CD4-positive, alpha-beta memory T cell (primary cell): Measurements from ENCODE around the gene DAZ1. TPM values are rescaled to one million over a fixed set of nuclear protein-coding genes. Genes with fewer than 3 reads are reported as not detected.
"Not testable (repeated sequence)": the region's sequence is repeated elsewhere in the genome, so short reads cannot be mapped to it uniquely, and the experiment has no call there.

Experiments used
- CTCF ChIA-PET: fragments of 350-600 bp; sonication (Branson Sonifier 250); formaldehyde crosslinking; loops from one replicate; lab custom pipeline; 2021; ENCODE audit warnings: inconsistent platforms; ENCODE audit not compliant: partially characterized antibody; lab: Charles Lee
- POLR2A ChIA-PET: fragments of 350-600 bp; sonication (Branson Sonifier 250); formaldehyde crosslinking; loops from one replicate; lab custom pipeline; 2021; ENCODE audit not compliant: partially characterized antibody; lab: Charles Lee
- DNase-seq, 5 donors: peaks; one replicate each; pipeline versions ENCODE4 v3.0.0 to v3.0.0-alpha.2; 2020 to 2022; ENCODE audit warnings: mixed read lengths in 1 of 5
- H3K27ac ChIP-seq: one replicate; pipeline ENCODE4 v1.7.0; 2013; ENCODE audit warnings: low read depth, low read length
- H3K27me3 ChIP-seq: 2 replicates; pipeline ENCODE4 v1.7.0; 2013; ENCODE audit warnings: mild to moderate bottlenecking, low read length, moderate library complexity; ENCODE audit not compliant: insufficient read depth
- H3K36me3 ChIP-seq: 2 replicates; pipeline ENCODE4 v1.7.0; 2013; ENCODE audit warnings: mild to moderate bottlenecking, low read length, moderate library complexity; ENCODE audit not compliant: insufficient read depth
- H3K4me1 ChIP-seq: 2 replicates; pipeline ENCODE4 v1.7.0; 2013; ENCODE audit warnings: mild to moderate bottlenecking, low read length, moderate library complexity; ENCODE audit not compliant: insufficient read depth
- H3K4me3 ChIP-seq, 2 donors: one replicate each; pipeline ENCODE4 v1.7.0; 2013; ENCODE audit warnings: low read length in 2 of 2, mild to moderate bottlenecking in 1 of 2
- H3K9me3 ChIP-seq, 2 donors: one replicate each; pipeline ENCODE4 v1.7.0; 2013; ENCODE audit warnings: low read length in 2 of 2, control low read depth in 1 of 2; ENCODE audit not compliant: control insufficient read depth in 1 of 2
- H3K27ac Mint-ChIP-seq, 7 donors: one replicate each; pipeline ENCODE4 v1.8.0; 2020 to 2021; ENCODE audit warnings: mixed read lengths in 7 of 7, mild to moderate bottlenecking in 6 of 7, inconsistent platforms in 3 of 7, moderate library complexity in 3 of 7
- H3K27me3 Mint-ChIP-seq, 2 donors: one replicate each; pipeline ENCODE4 v1.8.0; 2020 to 2021; ENCODE audit warnings: mixed read lengths in 2 of 2
- H3K36me3 Mint-ChIP-seq, 2 donors: one replicate each; pipeline ENCODE4 v1.8.0; 2020 to 2021; ENCODE audit warnings: mixed read lengths in 2 of 2, inconsistent platforms in 1 of 2, mild to moderate bottlenecking in 1 of 2
- H3K4me1 Mint-ChIP-seq, 4 donors: one replicate each; pipeline ENCODE4 v1.8.0; 2020 to 2021; ENCODE audit warnings: mixed read lengths in 4 of 4, mild to moderate bottlenecking in 1 of 4
- H3K4me3 Mint-ChIP-seq, 8 donors: one replicate each; pipeline ENCODE4 v1.8.0; 2020 to 2021; ENCODE audit warnings: mixed read lengths in 8 of 8, mild to moderate bottlenecking in 7 of 8, moderate library complexity in 6 of 8, inconsistent platforms in 3 of 8
- H3K9me3 Mint-ChIP-seq, 8 donors: one replicate each; pipeline ENCODE4 v1.8.0; 2020 to 2021; ENCODE audit warnings: mixed read lengths in 8 of 8, mild to moderate bottlenecking in 5 of 8, inconsistent platforms in 3 of 8, moderate library complexity in 1 of 8
- intact Hi-C: fragments of 100-400 bp; cut with micrococcal nuclease; formaldehyde crosslinking; loops from one replicate; pipeline ENCODE4 v1.15.1; 2023
- polyA plus RNA-seq, 2 donors: library from polyadenylated mRNA; unstranded; fragments of 300-500 nt; fragmentation: Illumina TruSeq; gene quantifications; one replicate each; pipeline ENCODE4 v1.2.3, GENCODE V29; 2021
- total RNA-seq, 2 experiments: library from RNA; stranded (reverse); gene quantifications; one replicate each; pipeline ENCODE4 v1.2.3, GENCODE V29; 2021

The DAZ1 gene, protein sequence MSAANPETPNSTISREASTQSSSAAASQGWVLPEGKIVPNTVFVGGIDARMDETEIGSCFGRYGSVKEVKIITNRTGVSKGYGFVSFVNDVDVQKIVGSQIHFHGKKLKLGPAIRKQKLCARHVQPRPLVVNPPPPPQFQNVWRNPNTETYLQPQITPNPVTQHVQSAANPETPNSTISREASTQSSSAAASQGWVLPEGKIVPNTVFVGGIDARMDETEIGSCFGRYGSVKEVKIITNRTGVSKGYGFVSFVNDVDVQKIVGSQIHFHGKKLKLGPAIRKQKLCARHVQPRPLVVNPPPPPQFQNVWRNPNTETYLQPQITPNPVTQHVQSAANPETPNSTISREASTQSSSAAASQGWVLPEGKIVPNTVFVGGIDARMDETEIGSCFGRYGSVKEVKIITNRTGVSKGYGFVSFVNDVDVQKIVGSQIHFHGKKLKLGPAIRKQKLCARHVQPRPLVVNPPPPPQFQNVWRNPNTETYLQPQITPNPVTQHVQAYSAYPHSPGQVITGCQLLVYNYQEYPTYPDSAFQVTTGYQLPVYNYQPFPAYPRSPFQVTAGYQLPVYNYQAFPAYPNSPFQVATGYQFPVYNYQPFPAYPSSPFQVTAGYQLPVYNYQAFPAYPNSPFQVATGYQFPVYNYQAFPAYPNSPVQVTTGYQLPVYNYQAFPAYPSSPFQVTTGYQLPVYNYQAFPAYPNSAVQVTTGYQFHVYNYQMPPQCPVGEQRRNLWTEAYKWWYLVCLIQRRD
- total RNA-seq, result not detected
- polyA plus RNA-seq, result not detected

DNA sequence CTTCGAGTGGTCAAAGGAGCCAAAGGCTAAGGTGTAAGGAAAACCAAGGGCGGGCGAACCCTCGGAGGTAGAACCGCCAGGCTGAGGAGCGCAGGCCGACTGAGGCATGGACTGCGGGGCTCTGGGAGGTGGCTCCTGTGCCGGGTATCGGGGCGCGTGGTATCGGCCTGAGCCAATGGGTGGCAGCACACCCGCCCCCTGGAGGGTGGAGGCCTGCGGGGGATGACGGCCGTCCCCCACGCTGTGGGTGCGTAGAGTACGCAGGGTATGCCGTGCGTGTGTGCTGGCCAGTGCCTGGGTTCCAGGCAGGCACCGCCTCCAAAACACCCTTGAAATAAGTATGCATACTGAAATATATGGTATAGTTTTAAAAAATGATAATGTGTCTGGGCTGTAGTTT lies at the start of gene DAZ1:
DAZ1 (minus strand) TSS at position 101 of the 400 bp plus-strand sequence. CDS start 208 bp downstream, outside the sequence.
- POLR2A ChIA-PET, H3K27ac Mint-ChIP-seq, H3K9me3 ChIP-seq, H3K4me3 Mint-ChIP-seq, DNase-seq, H3K27ac ChIP-seq, H3K27me3 Mint-ChIP-seq, H3K36me3 Mint-ChIP-seq, H3K27me3 ChIP-seq, H3K4me3 ChIP-seq, H3K4me1 Mint-ChIP-seq, H3K36me3 ChIP-seq, CTCF ChIA-PET, H3K4me1 ChIP-seq, intact Hi-C loops, H3K9me3 Mint-ChIP-seq: not testable (repeated sequence)

DNA sequence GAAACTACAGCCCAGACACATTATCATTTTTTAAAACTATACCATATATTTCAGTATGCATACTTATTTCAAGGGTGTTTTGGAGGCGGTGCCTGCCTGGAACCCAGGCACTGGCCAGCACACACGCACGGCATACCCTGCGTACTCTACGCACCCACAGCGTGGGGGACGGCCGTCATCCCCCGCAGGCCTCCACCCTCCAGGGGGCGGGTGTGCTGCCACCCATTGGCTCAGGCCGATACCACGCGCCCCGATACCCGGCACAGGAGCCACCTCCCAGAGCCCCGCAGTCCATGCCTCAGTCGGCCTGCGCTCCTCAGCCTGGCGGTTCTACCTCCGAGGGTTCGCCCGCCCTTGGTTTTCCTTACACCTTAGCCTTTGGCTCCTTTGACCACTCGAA lies 20.4 kb upstream of the DAZ1 start, which contains the start of gene DAZ2:
DAZ2 (plus strand) TSS at position 301 of the 400 bp plus-strand sequence. CDS start 208 bp downstream, outside the sequence.
- H3K4me3 Mint-ChIP-seq, H3K9me3 Mint-ChIP-seq, CTCF ChIA-PET, intact Hi-C loops, DNase-seq, H3K9me3 ChIP-seq, POLR2A ChIA-PET, H3K36me3 ChIP-seq, H3K36me3 Mint-ChIP-seq, H3K27ac ChIP-seq, H3K4me1 ChIP-seq, H3K27me3 Mint-ChIP-seq, H3K4me1 Mint-ChIP-seq, H3K27me3 ChIP-seq, H3K27ac Mint-ChIP-seq, H3K4me3 ChIP-seq: not testable (repeated sequence)

DNA sequence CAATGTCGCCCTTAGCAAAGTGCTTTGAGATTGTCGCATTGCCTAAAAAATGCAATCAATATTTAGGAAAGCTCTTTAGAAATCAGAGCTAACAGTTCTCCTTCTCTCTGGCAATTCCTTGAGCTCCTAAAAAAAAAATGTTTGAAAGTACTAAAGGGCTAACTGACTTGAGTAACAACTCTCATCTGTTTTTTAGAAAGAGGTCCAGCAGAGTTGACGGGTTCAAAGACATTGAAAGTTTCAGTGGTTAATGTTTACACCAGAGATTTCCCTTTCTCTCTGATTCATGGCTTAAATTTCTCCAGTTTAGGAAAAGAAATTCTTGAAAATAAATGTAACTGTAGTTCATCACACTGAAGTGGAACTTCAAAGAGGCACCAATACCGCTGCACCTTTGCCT lies 11.9 kb upstream of the DAZ1 start:
- H3K4me3 Mint-ChIP-seq, intact Hi-C loops, H3K27ac Mint-ChIP-seq, H3K4me3 ChIP-seq, H3K36me3 ChIP-seq, H3K27ac ChIP-seq, CTCF ChIA-PET, H3K27me3 ChIP-seq, H3K9me3 ChIP-seq, DNase-seq, H3K36me3 Mint-ChIP-seq, H3K4me1 Mint-ChIP-seq, H3K4me1 ChIP-seq, POLR2A ChIA-PET, H3K27me3 Mint-ChIP-seq, H3K9me3 Mint-ChIP-seq: not testable (repeated sequence)

DNA sequence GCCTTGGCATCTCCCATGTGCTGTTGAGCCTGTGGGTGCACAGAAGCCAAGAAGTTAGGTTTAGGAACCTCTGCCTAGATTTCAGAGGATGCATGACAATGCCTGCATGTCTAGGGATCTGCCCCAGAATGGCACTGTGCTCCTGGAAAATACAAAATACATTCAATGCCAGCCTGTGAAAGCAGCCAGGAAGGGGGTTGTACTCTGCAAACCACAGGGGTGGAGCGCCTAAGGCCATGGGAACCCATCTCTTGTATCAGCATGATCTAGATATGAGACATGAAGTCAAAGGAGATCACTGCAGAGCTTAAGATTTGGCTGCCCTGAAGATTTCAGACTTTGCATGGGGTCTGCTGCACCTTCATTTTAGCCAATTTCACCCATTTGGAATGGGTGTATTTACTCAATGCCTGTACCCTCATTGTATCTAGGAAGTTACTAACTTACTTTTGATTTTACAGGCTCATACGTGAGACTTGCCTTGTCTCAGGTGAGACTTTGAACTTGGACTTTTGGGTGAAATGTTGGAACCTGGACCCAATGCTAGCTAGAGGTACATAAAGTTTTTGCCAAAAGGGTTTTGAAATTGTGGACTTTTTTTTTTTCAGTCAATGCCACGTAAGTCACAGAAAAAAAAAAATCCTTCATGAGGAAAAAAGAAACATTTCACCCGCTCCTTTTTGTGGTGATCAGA lies 11.1 kb upstream of the DAZ1 start:
- H3K36me3 ChIP-seq, H3K36me3 Mint-ChIP-seq, H3K4me3 ChIP-seq, H3K9me3 Mint-ChIP-seq, H3K27me3 ChIP-seq, DNase-seq, H3K27ac Mint-ChIP-seq, POLR2A ChIA-PET, H3K4me3 Mint-ChIP-seq, H3K9me3 ChIP-seq, H3K4me1 Mint-ChIP-seq, H3K27ac ChIP-seq, CTCF ChIA-PET, intact Hi-C loops, H3K4me1 ChIP-seq, H3K27me3 Mint-ChIP-seq: not testable (repeated sequence)

DNA sequence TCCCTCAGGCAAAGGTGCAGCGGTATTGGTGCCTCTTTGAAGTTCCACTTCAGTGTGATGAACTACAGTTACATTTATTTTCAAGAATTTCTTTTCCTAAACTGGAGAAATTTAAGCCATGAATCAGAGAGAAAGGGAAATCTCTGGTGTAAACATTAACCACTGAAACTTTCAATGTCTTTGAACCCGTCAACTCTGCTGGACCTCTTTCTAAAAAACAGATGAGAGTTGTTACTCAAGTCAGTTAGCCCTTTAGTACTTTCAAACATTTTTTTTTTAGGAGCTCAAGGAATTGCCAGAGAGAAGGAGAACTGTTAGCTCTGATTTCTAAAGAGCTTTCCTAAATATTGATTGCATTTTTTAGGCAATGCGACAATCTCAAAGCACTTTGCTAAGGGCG lies 8.6 kb upstream of the DAZ1 start:
- H3K4me3 ChIP-seq, H3K4me1 ChIP-seq, H3K4me1 Mint-ChIP-seq, DNase-seq, H3K36me3 ChIP-seq, H3K4me3 Mint-ChIP-seq, POLR2A ChIA-PET, H3K27ac Mint-ChIP-seq, H3K9me3 ChIP-seq, H3K36me3 Mint-ChIP-seq, H3K27me3 ChIP-seq, H3K27me3 Mint-ChIP-seq, intact Hi-C loops, H3K9me3 Mint-ChIP-seq, CTCF ChIA-PET, H3K27ac ChIP-seq: not testable (repeated sequence)

Other genes with a start within 250 kb of the DAZ1 start
- not detected for gene BPY2, start 214.7 kb downstream of the DAZ1 start, total RNA-seq
- gene BPY2, start 214.7 kb downstream of the DAZ1 start, polyA plus RNA-seq, result not detected
- gene DAZ2, start 20.5 kb upstream of the DAZ1 start, total RNA-seq, result not detected
- not detected for gene DAZ2, start 20.5 kb upstream of the DAZ1 start, polyA plus RNA-seq